VCaP (cell line): ENCODE measurements around the gene FOXC2.

Experiments used
- H3K27ac ChIP-seq: fragments of 450-650 bp; 2 replicates; pipeline ENCODE4 v1.5.1; 2017
- TF ChIP-seq, protein P1 (sequence below): fragments of 450-650 bp; conservative IDR thresholded peaks from 2 replicates; pipeline ENCODE4 v1.5.1; 2017; ENCODE audit warnings: mild to moderate bottlenecking, moderate library complexity

The FOXC2 gene

DNA sequence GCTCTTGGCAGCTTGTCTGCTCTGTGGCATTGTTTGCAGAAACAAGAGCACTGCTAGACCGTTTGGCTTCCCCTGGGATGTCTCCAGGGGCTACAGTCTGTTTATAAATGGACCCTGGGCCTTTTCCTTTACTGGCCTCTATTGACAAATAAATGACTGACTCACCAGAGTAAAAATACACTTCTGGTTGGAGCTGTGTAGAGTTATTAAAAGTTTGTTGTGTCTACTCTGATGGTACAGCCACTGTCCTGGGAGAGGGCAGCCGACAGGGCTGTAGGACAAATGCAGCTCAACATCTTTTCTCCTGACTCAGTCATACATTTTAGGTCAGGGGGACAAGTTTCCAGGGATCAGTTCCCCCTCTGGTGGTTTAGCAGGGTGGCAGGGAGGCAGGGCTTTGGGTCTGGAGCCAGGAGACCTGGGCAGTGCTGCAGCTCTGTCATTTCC lies 41.7 kb downstream of the FOXC2 start:
- H3K27ac ChIP-seq, result no peak overlapping the region
- TF ChIP-seq, protein P1, sequence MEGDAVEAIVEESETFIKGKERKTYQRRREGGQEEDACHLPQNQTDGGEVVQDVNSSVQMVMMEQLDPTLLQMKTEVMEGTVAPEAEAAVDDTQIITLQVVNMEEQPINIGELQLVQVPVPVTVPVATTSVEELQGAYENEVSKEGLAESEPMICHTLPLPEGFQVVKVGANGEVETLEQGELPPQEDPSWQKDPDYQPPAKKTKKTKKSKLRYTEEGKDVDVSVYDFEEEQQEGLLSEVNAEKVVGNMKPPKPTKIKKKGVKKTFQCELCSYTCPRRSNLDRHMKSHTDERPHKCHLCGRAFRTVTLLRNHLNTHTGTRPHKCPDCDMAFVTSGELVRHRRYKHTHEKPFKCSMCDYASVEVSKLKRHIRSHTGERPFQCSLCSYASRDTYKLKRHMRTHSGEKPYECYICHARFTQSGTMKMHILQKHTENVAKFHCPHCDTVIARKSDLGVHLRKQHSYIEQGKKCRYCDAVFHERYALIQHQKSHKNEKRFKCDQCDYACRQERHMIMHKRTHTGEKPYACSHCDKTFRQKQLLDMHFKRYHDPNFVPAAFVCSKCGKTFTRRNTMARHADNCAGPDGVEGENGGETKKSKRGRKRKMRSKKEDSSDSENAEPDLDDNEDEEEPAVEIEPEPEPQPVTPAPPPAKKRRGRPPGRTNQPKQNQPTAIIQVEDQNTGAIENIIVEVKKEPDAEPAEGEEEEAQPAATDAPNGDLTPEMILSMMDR, result no peak

DNA sequence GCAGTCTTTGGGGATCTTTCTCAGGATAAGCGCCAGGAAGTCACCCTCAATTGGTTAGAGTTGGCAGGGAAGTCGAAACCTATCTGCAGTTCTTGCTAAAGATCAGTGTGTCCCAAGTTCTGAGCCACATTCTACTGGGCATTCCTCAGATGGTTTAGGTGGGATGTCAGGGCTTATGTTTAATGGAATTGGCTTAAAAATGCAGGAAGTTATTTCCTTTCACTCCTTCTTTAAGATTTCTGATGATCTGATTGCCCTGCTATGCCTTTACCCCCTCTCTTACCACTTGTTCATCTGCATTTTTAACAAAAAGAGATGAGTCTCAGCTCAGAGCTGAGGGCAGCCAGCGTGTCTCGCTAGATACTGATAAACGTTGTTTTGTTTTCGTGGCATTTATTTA lies 42.5 kb downstream of the FOXC2 start:
- TF ChIP-seq, protein P1, result no peak
- H3K27ac ChIP-seq, result no peak overlapping the region

DNA sequence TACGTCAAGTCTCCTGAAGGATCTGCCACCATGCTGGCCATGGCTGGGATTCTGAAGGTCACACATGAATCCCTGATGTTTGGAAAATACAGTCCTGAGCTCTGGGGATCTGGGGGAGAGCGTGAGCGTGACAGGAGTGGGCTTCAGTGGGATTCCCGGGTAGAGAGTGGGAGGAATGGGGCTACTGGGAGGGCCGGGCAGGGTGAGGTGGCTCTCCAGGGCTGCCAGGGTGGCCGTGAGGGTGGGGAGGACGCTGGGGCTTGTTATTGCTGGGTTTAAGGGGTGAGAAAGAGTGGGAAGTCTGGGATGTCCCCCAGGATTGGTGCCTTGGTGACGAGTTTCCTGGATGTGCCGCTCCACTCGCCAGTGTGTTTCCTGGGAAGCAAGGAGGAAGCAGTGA lies 43.0 kb downstream of the FOXC2 start:
- TF ChIP-seq, protein P1, result no peak
- no peak overlapping the region for H3K27ac ChIP-seq

DNA sequence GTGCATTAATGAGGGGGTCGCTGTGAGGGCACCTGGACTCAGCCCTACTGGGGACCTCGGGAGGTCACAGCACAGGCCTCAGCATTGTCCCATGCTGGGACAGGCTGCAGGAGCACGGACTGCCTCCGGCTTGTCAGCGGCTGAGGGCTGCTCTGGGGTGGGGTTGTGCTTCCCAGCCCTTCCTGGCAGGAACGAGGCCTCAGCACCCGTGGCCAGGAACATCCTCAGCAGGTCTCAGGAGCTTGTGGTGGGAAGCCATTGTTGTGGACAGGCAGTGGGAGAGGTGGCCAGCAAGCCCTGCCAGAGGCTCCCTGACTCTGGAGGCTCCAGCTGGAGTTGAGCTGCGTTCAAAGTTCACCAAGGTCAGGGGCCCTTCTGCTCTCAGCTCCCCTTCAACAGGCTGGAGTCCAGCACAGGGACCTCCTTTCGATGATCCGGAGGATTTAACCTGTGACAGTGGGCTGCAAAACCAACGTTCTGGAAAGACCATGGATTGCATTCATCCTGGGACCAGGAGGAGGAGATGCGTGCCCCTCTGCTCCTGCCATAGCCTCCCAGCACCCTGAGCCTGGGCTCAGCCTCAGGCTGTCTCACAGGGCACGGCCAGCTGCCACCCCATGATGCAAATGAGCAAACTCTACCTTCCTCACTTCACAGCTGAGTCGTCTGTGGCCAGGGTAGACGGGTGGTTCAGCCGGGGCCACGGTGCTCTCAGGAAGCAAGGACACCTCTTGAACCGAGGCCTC lies 44.3 kb downstream of the FOXC2 start:
- TF ChIP-seq, protein P1, result no peak
- H3K27ac ChIP-seq, result no peak overlapping the region

DNA sequence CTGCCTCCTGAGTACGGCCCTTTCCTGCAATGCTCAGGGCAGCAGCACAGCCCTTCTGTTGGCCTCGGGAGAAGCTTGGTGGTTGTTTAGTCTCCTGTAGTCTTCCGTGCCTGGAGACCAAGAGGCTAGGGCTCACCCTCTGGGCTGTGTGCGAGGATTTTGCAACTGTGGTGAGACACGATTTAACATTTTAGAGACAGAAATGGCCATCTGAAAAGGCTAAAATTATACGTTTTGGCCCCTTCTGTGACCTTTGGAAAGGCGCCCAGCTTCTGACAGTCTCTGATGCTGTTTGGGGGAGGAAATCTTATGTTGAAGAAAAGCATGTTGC lies 44.9 kb downstream of the FOXC2 start:
- H3K27ac ChIP-seq, result no peak overlapping the region
- TF ChIP-seq, protein P1, result no peak

DNA sequence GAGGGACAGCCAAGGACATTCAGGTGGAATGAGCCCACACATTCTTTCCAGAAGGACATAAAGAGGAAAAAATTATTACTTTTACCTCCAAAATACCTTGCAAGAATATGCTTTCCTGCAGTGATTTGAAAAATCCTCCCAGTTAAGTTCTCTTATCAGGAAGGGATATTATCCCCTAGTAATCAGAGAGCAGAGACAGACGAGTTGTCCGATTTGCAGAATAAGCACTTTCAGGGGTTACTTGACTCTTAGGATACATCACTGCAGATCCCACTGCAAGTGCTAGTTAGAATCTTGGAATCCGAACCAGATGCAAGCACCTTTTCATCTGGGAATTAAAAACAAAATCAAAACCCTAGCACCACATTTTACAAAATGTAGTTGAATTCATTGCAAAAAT lies 45.3 kb downstream of the FOXC2 start:
- TF ChIP-seq, protein P1, result no peak
- no peak overlapping the region for H3K27ac ChIP-seq

DNA sequence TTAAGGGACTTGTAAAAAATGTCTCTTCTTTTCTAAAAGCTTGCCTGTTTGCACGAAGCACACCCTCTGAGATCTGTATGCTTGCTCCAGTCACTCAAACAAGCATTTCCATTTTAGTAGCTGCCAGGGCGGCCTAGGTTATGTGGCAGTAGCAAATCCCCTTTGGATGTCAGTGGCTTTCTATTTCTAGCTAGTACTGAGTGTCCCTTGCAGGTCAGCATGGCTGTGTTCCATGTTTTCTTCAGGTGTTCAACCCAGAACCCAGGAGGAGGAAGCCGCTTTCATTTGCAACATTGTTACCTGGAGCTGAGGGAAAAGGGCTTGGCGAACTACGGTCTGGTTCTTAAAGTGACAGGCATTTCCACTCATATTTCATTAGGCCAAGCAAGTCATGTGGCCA lies 48.1 kb downstream of the FOXC2 start:
- H3K27ac ChIP-seq, result no peak overlapping the region

More for the DNA sequence above, 48.1 kb downstream of the FOXC2 start:
- TF ChIP-seq, protein P1, result no peak
